Spleen (tissue), 7 donors: ENCODE measurements around the gene SDK2.

ENCODE experiments used
- CTCF ChIP-seq, 11 experiments: fragments of 200-600 bp in 7 of 11; fragments of 450-650 bp in 4 of 11; sonication (generic) in 4 of 11; IDR thresholded peaks in 8 of 11; conservative IDR thresholded peaks in 3 of 11; 1 replicate in 7 of 11; 2 replicates in 4 of 11; pipeline versions ENCODE4 v1.4.0 to v1.8.0; 2016 to 2021; ENCODE audit warnings: antibody characterized with exemption in 11 of 11, inconsistent platforms in 4 of 11, mild to moderate bottlenecking in 1 of 11
- POLR2AphosphoS5 ChIP-seq, 3 donors: sonication (generic); formaldehyde crosslinking; IDR thresholded peaks; one replicate each; pipeline ENCODE4 v1.5.1; 2017; ENCODE audit warnings: antibody characterized with exemption in 3 of 3
- donor health status: DM: no; HTN: no; CAD: no; lungs with moderate emphysema.
- donor health status: DM: no; HTN: no; CAD: no.
- donor health status: DM: no; HTN: no; CAD: no.

DNA sequence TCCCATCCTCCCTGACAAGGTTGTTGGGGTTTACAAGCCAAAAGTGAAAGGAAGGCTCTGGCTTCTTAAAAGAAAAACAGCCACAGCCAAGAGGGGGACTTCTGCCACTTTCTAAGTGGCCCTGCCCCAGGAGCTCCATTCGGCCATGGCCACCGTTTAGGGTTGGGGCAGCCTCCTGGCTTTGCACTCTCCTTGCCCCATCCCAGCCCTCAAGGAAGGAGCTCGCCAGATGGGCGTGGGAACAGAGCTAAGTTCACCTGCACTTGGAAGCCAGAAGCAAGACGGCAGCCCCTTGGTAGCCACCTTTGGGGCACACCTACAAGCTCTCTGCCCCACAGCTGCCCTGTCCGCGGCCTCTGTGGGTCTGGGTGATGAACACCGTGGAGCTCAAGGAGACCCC lies 210.1 kb downstream of the SDK2 start:
- no peak for TF ChIP-seq POLR2AphosphoS5 (IDR thresholded peaks at IDR 0.05)
- no peak for TF ChIP-seq CTCF (IDR thresholded peaks at IDR 0.05 in 8 of 11, conservative IDR thresholded peaks at IDR 0.05 in 3 of 11)
